Activated naive CD8-positive, alpha-beta T cell treated with anti-CD3 and anti-CD28 coated beads, Interleukin-2, amount 10 ng/mL, durations not matched to agents 7 days and 5 days (primary cell): Measurements from ENCODE around the gene TFEB. TPM values are rescaled to one million over a fixed set of nuclear protein-coding genes. Genes with fewer than 3 reads are reported as not detected.

Experiments
- ATAC-seq: fragments of 150-1000 bp; cut with Tn5 transposase; one replicate; pipeline ENCODE4 v1.10.0; 2021; ENCODE audit warnings: low read depth, moderate library complexity
- POLR2A ChIA-PET: fragments of 350-600 bp; sonication (Branson Sonifier 250); formaldehyde crosslinking; loops from one replicate; lab custom pipeline; 2021; ENCODE audit warnings: antibody characterized with exemption; lab: Charles Lee
- DNase-seq: peaks from one replicate; pipeline ENCODE4 v3.0.0; 2021
- H3K27ac Mint-ChIP-seq: one replicate; pipeline ENCODE4 v1.8.0; 2022; ENCODE audit warnings: mild to moderate bottlenecking, mixed read lengths
- H3K27me3 Mint-ChIP-seq: one replicate; pipeline ENCODE4 v1.8.0; 2022; ENCODE audit warnings: mild to moderate bottlenecking, moderate library complexity, mixed read lengths
- H3K36me3 Mint-ChIP-seq: one replicate; pipeline ENCODE4 v1.8.0; 2021; ENCODE audit warnings: mild to moderate bottlenecking, mixed read lengths
- H3K4me1 Mint-ChIP-seq: one replicate; pipeline ENCODE4 v1.8.0; 2021; ENCODE audit warnings: mixed read lengths
- H3K4me3 Mint-ChIP-seq: one replicate; pipeline ENCODE4 v1.8.0; 2022; ENCODE audit warnings: mild to moderate bottlenecking, moderate library complexity, mixed read lengths
- H3K9me3 Mint-ChIP-seq: one replicate; pipeline ENCODE4 v1.8.0; 2021; ENCODE audit warnings: mixed read lengths
- total RNA-seq, 2 experiments: library from RNA; stranded (reverse); gene quantifications; one replicate each; pipeline ENCODE4 v1.2.3, GENCODE V29; 2021

The TFEB gene
- total RNA-seq: 10 to 100 TPM; 17.6 TPM

DNA sequence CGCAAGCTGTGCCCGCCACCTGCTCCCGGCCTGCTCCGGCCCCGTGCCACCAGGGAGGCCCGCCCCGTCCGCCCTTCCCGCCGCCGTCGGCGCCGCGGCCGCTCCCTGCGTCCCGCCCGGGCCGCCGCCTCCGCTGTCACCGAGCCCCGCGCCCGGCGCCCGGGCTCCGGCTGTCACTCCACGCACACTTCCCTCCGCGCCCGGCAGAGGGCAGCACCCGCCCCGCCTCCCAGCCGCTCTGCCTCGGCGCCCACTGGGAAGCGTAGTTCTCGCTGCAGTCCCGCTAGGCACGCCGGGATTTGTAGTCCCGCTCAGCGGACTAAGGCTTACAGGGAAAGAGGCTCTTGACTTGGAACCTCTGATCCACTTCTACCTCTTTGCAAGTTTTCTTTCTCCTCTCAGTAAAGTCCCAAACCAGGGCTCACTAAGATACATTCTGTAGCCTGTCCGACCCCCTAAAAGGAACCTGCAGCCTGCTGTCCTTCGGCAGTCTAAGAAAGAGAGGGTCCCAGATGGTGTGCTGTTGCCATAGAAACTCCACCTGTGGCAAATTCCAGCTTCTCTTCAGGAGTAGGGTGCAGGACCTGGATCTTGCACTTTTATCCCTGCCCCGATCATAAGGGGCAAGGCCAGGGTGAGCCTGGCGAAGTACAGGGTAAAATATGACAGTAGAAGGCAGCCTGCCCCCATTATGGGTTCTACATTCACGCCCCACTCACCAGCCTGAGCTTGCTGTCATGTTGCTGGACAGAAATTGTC lies at the start of gene TFEB:
TSS of gene TFEB (minus strand) at position 182 of the 759 bp plus-strand sequence. CDS start 44,395 bp downstream, outside the sequence.
- no peaks in the 10 kb centered on the region for H3K9me3 Mint-ChIP-seq
- H3K36me3 Mint-ChIP-seq: peaks cover 2% of the 10 kb centered on the region
- peak within 1 kb of the TSS; percentile 78 for H3K4me3 Mint-ChIP-seq
- POLR2A ChIA-PET: interaction anchor here (1.5 to 2.8 kb wide), 4 partner anchors 20 to 189 kb away, joined by 4 to 19 read pairs (median 12); partner anchors contain the start of genes FOXP4 and TOMM6
- H3K4me1 Mint-ChIP-seq: peaks cover 25% of the 10 kb centered on the region
- ATAC-seq (peak; percentile 60), DNase-seq (peak; percentile 98)
- no peaks in the 10 kb centered on the region for H3K27me3 Mint-ChIP-seq
- peak within 1 kb of the TSS; percentile 75 for H3K27ac Mint-ChIP-seq

DNA sequence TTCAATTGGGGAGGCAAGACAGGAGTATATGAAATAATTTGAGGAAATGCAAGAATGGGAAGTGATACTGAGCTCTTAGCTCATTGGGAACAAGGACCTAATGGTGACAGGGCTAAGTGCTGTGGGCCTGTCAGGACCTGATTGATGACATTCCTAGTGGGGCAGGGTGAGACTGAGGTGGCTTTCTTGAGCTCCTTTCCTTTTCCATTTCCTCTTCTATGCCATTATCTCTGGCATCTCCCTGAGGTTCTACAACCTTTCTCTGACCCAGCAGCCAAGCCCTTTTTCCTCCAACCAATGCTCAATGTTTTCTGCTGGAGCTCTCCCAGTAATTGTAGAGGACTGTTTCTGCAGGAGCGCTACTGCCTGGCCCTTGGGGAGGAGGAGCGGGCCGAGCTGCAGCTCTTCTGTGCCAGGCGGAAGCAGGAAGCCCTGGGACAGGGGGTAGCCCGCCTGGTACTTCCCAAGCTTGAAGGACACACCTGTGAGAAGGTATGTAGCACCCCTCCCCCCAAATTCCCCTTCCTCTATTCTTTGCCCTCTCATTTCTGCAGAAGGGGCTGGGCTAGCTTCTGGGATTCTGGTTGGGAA lies 49.3 kb upstream of the TFEB start:
- H3K4me3 Mint-ChIP-seq: peak overlapping the region; percentile 30
- H3K27me3 Mint-ChIP-seq: peaks cover 18% of the 10 kb centered on the region
- POLR2A ChIA-PET: interaction anchor here (1.0 to 1.1 kb wide), 3 partner anchors 137 to 266 kb away, joined by 3 to 4 read pairs (median 3); partner anchors contain the start of genes BYSL and MED20
- ATAC-seq (no peak), DNase-seq (no peak)
- peaks cover 7% of the 10 kb centered on the region for H3K36me3 Mint-ChIP-seq
- H3K4me1 Mint-ChIP-seq: peaks cover 11% of the 10 kb centered on the region
- no peak overlapping the region for H3K27ac Mint-ChIP-seq
- no peaks in the 10 kb centered on the region for H3K9me3 Mint-ChIP-seq

DNA sequence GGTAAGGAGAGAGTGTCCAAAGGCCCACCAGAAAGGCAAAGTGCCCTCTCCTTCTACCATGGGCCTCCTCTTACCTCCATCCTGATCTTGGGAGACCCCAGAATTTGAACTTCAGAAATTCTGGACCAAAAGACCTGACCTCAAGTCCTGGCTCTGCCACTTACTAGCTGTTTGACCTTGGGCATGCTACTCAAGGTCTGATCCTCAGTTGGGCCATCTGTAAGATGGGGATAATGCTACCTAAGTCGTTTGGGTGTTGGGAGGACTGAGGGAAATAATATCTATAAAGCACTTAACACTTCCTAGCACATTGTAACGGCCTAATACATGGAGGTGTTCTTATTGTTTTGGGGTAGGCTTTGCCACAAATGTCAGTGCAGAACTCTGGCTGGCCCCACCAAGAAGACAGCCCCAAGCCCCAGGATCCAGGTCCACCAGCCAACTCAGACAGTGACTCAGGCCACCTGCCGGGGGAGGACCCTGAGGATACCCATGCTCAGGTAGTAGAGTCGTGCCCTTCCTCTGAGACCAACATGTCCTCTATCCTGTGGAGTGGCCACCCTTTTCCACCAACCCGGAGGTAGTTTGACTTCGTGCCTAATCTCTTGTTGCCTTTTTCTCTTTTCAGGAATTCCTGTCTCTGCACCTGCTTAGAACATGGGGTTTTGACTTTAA lies 47.8 kb upstream of the TFEB start:
- Mint-ChIP-seq H3K4me1 (peaks cover 15% of the 10 kb centered on the region), H3K27me3 (peaks cover 18% of the 10 kb centered on the region), H3K27ac (no peak overlapping the region), H3K4me3 (no peak overlapping the region), H3K9me3 (no peaks in the 10 kb centered on the region), H3K36me3 (peaks cover 4% of the 10 kb centered on the region)
- POLR2A ChIA-PET: interaction anchor here (1.0 kb wide), 1 partner anchor 764 kb away, joined by 3 read pairs; no protein-coding TSS in a partner anchor
- ATAC-seq (no peak), DNase-seq (no peak)

DNA sequence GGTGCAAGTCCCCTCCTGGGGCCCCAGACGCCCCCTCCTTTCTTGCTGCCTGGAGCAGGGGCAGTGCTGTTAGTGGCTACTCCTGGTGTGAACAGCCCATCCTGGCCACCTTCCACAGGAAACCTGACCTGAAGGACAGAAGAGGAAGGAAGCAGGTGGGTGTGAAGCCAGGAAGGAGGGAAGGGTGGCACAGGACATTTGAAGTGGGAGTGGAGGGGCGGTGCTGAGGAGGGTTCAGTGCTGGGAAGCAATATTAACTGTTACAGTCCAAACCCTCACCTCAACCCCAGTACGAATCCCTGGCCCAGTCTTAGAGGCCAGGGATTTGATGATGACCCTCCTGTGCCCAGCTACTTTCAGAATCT lies 45.9 kb upstream of the TFEB start:
- peaks cover 13% of the 10 kb centered on the region for H3K4me1 Mint-ChIP-seq
- ATAC-seq (no peak), DNase-seq (no peak)
- peaks cover 18% of the 10 kb centered on the region for H3K27me3 Mint-ChIP-seq
- H3K4me3 Mint-ChIP-seq: peak overlapping the region; percentile 68
- POLR2A ChIA-PET: interaction anchor here (0.7 to 2.1 kb wide), 3 partner anchors 75 to 267 kb away, joined by 3 to 8 read pairs (median 4); no protein-coding TSS in a partner anchor
- H3K36me3 Mint-ChIP-seq: no peaks in the 10 kb centered on the region
- H3K27ac Mint-ChIP-seq: peak overlapping the region; percentile 57
- H3K9me3 Mint-ChIP-seq: no peaks in the 10 kb centered on the region

DNA sequence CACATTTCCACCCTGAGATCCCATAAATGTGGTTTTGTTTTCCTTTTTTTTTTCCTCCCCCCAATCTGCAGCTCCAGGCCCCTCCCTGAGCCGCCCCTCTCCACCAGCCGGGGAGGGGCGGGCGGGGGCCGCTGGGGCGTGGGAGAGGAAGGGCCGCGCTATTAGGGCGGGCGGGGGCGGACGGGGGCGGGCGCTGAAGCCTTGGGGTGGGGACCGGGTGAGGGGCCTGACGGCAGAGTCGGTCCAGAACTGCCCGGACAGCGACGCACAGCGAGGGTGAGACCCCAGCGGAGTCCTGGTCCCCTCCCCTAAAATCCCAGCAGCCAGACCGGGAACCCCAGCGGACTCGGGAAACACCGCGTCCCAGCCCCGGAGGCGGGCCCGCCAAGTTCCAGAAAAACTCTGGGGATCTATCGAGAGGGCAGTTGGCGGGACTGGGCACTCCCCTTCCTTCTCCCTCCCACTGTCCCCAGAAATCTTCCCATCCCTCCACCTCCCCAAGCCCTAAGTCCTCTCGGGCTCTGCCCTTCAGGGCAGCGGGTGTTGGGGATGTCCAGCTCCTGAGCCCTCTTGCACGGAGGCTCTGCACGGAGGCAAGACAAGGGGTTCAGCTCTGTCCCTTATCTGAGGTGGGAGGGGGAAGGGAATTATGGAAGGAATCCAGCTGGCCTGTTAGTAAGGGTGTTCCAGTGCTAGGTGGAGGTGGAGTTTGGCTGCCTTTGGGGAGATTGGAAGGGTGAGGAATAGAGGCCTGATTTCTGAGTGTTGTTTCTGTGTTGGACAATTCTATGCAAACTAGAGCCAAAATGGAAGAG lies 45.4 kb upstream of the TFEB start, which contains the start of gene PRICKLE4:
TSS of gene PRICKLE4 (plus strand) at position 232 of the 815 bp plus-strand sequence. CDS start 2,692 bp downstream, outside the sequence.
- ATAC-seq (no peak), DNase-seq (no peak)
- peaks cover 12% of the 10 kb centered on the region for H3K4me1 Mint-ChIP-seq
- POLR2A ChIA-PET: interaction anchor here (1.2 to 2.1 kb wide), 3 partner anchors 263 to 267 kb away, joined by 3 to 8 read pairs (median 4); no protein-coding TSS in a partner anchor
- H3K27ac Mint-ChIP-seq: peak within 1 kb of the TSS; percentile 72
- H3K4me3 Mint-ChIP-seq: peak within 1 kb of the TSS; percentile 90
- H3K36me3 Mint-ChIP-seq: no peaks in the 10 kb centered on the region
- H3K9me3 Mint-ChIP-seq: no peaks in the 10 kb centered on the region
- H3K27me3 Mint-ChIP-seq: peaks cover 18% of the 10 kb centered on the region

DNA sequence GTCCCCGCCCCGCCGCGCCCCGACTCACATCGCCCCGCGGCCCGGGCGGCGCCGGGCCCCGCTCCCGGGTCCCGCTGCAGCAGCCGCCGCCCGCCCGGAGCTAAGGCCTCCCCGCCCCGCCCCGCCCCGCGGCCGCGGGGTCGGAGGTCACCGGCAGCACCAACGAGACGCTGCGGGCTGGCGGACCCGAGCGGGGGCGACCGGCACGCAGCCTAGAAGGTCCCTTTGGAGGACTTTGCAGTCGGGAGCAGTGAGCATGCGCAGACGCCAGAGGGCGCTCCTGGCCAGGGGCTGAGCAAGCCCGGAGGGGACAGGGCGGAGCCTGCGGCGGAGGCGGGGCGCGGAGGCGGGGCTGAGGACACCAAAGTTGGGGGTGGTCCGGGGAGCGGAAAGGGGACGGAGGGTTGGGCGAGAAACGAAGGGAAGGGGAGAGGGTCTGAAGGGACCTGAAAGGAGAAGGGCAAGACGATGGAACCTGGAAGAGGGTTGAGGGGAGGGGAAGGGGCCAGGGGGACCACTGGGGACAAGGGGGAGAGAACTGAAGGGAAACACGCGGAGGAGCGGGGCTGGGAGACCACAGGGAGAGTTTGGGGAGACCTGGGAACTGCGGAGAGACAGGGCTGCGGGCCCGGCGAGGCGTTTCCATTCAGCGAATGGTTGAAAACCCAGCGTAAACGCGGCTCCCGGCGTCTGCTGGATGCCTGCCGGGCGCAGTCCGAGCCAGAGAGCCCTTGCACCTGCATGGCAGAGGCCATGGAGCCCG lies 44.6 kb upstream of the TFEB start, which contains the start of gene FRS3:
TSS of gene FRS3 (minus strand) at position 113 of the 763 bp plus-strand sequence. CDS start 2,913 bp downstream, outside the sequence.
- Mint-ChIP-seq H3K27me3 (peaks cover 18% of the 10 kb centered on the region), H3K4me3 (peak within 1 kb of the TSS; percentile 94), H3K4me1 (peaks cover 11% of the 10 kb centered on the region), H3K9me3 (no peaks in the 10 kb centered on the region), H3K27ac (peak within 1 kb of the TSS; percentile 79), H3K36me3 (no peaks in the 10 kb centered on the region)
- ATAC-seq (peak; percentile 94), DNase-seq (peak; percentile 100)
- POLR2A ChIA-PET: interaction anchor here (1.6 kb wide), 1 partner anchor 264 kb away, joined by 4 read pairs; no protein-coding TSS in a partner anchor

DNA sequence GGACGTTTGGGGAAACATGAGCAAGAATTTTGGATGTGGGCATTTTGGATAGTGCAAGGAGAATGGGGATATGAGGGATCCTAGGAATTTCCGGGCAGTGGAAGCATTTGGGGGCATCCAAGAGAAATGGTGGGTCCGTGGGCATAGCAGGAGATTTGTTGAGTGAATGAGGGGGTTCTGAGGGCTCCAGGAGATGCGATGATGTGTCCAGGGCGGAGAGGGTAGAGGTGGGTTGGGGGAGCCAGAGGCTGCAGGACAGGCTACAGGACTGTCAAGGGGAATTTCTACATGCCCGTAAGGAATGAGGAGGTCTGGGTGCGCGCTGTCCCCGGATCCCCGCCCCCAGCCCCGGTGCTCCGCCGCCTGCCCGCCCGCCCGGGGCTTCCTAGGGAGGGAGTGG lies 43.9 kb upstream of the TFEB start:
- Mint-ChIP-seq H3K36me3 (no peaks in the 10 kb centered on the region), H3K27ac (peak overlapping the region; percentile 79), H3K27me3 (peaks cover 18% of the 10 kb centered on the region), H3K9me3 (no peaks in the 10 kb centered on the region), H3K4me1 (peaks cover 11% of the 10 kb centered on the region), H3K4me3 (peak overlapping the region; percentile 94)
- ATAC-seq (peak; percentile 2), DNase-seq (no peak)
- POLR2A ChIA-PET: interaction anchor here (1.6 kb wide), 1 partner anchor 264 kb away, joined by 4 read pairs; no protein-coding TSS in a partner anchor

DNA sequence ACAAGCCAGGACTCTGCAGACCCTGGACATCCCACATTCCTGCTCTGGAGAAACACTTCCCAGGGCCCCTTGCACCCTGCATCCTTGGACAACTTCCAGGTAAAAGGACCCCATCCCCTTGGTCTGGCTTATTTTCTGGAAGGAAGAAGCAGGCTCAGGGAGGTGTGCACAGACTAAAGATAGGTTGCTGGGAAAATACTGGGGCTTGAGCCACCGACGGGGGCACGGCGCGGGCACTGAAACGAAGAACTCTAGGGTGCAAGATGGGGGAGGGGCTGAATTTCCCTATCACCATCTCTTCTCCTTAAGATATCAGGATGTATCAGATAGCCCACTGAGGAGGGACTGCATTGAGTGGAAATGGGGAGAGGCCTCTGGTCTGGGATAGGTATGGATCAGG lies 43.5 kb upstream of the TFEB start:
- peak overlapping the region; percentile 79 for H3K27ac Mint-ChIP-seq
- DNase-seq (no peak), ATAC-seq (no peak)
- H3K4me1 Mint-ChIP-seq: peaks cover 11% of the 10 kb centered on the region
- peak overlapping the region; percentile 94 for H3K4me3 Mint-ChIP-seq
- no peaks in the 10 kb centered on the region for H3K9me3 Mint-ChIP-seq
- no peaks in the 10 kb centered on the region for H3K36me3 Mint-ChIP-seq
- POLR2A ChIA-PET: interaction anchor here (1.7 kb wide), 1 partner anchor 45 kb away, joined by 7 read pairs; no protein-coding TSS in a partner anchor
- peaks cover 18% of the 10 kb centered on the region for H3K27me3 Mint-ChIP-seq

DNA sequence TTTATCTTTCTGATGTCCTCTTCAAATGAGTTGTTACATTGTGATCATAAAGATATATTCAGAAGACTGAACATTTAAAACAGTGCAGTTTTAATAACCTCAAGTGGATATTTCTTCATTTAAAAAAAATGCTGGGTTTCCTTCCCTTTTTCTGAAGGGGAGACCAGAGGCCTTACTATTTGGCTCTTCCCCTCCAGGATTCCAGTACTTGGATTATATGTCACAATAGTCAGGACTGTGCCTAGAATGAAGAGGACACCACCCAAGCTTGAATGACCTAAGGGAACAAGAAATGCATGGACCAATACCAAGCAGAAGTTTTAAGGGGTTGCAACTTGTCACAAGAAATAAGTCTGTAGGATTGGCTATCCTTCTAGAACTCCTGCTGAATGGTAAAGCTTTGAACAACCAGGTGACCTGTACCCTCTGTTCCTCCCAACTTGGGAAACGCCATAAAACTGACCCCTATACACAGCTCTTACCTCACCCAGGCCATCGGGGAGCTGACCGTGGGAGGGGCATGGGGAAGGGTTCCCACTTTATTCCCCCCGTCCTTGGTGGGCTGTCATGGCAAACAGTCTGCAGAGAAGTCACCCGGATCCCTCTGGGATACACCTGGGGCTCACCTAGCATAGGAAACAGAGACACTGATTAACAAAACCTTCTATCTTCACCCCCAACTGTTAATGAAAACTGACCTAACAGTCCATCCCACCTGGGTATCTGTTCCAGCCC lies 42.3 kb upstream of the TFEB start:
- Mint-ChIP-seq H3K27me3 (peaks cover 16% of the 10 kb centered on the region), H3K4me1 (peaks cover 11% of the 10 kb centered on the region), H3K27ac (peak overlapping the region; percentile 24), H3K4me3 (no peak overlapping the region), H3K36me3 (no peaks in the 10 kb centered on the region), H3K9me3 (no peaks in the 10 kb centered on the region)
- POLR2A ChIA-PET: interaction anchor here (1.7 kb wide), 1 partner anchor 44 kb away, joined by 7 read pairs; no protein-coding TSS in a partner anchor
- no peak for DNase-seq
- ATAC-seq: no peak

DNA sequence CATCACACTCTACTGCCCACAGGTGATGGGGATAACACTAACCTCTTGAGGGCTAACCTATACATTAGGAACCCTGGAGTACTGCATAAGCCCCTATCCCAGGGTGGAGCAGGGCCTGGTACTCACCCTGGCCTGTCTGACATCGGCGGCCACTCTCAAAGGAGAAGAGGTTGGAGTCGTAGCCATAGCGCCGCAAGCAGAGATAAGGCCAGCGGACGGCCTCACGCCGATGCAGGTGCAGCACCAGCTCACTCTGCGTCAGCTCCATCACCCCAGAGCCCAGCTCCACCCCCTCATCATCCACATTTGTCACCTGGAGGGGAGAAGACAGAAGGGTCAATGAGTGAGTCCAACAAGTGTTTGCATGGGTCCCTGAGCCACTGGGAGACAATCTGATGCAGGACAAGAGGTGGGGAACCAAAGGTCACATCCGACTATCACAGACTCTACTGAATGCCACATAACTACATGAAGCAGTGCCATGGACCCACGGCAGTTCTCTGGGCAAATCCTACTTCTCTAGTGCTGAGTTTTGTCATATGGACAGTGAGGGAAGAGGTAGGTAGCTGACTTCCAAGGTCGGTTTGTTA lies 40.0 kb upstream of the TFEB start:
- ATAC-seq (no peak), DNase-seq (no peak)
- Mint-ChIP-seq H3K27ac (no peak overlapping the region), H3K4me1 (peaks cover 6% of the 10 kb centered on the region), H3K36me3 (no peaks in the 10 kb centered on the region), H3K27me3 (no peaks in the 10 kb centered on the region), H3K9me3 (no peaks in the 10 kb centered on the region), H3K4me3 (no peak overlapping the region)
- POLR2A ChIA-PET: interaction anchor here (1.0 kb wide), 1 partner anchor 42 kb away, joined by 4 read pairs; no protein-coding TSS in a partner anchor

DNA sequence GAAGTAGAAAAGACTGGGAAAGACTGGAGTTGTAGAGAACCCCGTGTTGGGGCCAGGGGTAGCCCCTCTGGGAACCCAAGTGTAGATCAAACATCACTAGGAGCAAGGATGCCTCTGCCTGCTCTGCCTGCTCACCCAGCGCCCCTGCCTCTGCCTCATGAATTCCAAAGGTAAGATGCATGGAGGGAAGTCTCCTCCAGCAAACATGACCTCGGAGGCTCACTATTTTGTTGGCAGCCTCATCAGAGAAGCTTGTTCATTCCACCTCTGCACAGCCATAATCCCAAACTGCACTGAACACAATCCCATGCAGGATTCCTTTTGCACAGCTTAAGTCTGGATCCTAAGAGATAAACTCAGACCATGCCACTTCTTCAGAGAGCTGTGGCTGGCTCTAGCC lies 39.4 kb upstream of the TFEB start:
- no peak for ATAC-seq
- POLR2A ChIA-PET: no interaction called here
- no peaks in the 10 kb centered on the region for H3K9me3 Mint-ChIP-seq
- no peak for DNase-seq
- H3K4me1 Mint-ChIP-seq: peaks cover 6% of the 10 kb centered on the region
- H3K36me3 Mint-ChIP-seq: no peaks in the 10 kb centered on the region
- no peak overlapping the region for H3K4me3 Mint-ChIP-seq
- H3K27ac Mint-ChIP-seq: no peak overlapping the region
- no peaks in the 10 kb centered on the region for H3K27me3 Mint-ChIP-seq
